Measurements from ENCODE around the gene CAPN3.
"Not testable (repeated sequence)": the region's sequence is repeated elsewhere in the genome, so short reads cannot be mapped to it uniquely, and the experiment has no call there.

CAPN3 gene

DNA sequence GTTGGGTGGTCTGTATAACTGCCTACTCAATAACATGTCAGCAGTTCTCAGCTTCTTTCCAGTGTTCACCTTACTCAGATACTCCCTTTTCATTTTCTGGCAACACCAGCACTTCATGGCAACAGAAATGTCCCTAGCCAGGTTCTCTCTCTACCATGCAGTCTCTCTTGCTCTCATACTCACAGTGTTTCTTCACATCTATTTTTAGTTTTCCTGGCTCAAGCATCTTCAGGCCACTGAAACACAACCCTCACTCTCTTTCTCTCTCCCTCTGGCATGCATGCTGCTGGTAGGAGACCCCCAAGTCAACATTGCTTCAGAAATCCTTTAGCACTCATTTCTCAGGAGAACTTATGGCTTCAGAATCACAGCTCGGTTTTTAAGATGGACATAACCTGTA, at the start of gene CAPN3:
Gene CAPN3 (plus strand): TSS at position 253 of the 400 bp plus-strand sequence. CDS start 305 bp downstream, outside the sequence.
- no peak for DNase-seq (ENCODE audit: low read depth in 2 of 2)

DNA sequence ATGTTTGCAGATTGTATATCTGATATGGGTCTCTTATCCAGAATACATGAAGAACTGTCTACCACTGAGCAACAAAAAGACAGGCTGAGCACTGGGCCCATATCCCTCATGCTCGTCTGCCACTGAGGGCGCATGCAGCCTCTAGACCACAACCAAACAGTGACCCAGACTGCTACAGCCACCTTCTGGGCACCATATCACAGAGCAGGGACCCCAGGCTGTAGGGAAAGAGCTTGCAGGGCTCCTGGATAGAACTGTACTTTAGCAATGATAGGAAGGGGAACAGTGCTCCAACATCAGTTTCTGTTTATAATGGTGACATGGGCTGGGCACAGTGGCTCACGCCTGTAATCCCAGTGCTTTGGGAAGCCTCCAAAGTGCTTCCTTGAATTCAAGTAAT, 45.8 kb upstream of the CAPN3 start:
- DNase-seq (ENCODE audit: low read depth in 2 of 2), result no peak

DNA sequence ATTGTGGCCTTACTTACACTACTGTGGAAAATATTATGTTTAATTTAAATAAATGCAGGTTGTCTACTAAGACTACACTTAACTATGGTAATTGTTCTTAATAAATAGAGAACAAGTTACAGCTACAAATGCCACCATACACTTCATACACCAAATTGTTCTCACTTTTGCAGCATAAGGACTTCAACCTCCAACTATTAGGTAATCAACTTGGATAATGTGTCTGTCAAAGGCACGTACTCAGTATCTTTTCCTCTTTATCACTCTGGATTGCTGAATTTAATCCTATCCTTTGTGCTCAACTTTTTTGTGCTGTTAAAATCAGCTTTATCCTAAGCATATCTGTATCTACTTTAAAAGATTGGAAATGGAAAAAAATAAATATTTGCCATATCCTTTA, 44.5 kb upstream of the CAPN3 start:
- no peak for DNase-seq (ENCODE audit: low read depth in 2 of 2)

DNA sequence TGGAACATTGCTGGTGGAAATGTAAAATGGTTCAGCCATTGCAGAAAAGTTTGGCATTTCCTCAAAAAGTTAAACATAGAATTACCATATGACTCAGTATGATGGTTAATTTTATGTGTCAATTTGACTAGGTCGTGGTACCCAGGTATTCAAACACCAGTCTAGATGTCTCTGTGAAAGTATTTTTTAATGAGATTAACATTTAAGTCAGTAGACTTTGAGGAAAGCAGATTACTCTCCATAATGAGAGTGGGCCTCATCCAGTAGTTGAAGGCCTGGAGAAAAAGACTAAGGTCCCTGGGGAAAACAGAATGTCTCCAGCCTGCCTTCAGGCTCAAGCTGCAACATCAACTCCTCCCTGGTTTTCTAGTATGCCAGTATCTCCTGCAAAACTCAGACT, 43.8 kb upstream of the CAPN3 start:
- no peak for DNase-seq (ENCODE audit: low read depth in 2 of 2)

DNA sequence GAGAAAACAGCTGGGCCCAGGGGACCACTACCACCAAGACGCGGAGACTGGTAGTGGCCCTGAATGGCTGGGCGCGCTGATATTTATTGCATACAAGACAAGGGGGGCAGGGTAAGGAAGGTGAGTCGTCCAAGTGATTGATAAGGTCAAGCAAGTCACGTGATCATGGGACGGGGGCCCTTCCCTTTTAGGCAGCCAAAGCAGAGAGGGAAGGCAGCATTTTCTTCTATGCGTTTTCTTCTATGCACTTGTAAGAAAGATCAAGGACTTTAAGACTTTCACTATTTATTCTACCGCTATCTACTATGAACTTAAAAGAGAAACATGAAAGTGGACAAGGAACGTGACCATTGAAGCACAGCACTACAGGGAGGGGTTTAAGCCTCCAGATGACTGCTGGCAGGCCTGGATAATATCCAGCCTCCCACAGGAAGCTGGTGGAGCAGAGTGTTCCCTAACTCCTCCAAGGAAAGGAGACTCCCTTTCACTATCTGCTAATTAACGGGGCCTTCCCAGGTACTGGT, 43.0 kb upstream of the CAPN3 start:
- DNase-seq (ENCODE audit: low read depth in 2 of 2), result not testable (repeated sequence)

DNA sequence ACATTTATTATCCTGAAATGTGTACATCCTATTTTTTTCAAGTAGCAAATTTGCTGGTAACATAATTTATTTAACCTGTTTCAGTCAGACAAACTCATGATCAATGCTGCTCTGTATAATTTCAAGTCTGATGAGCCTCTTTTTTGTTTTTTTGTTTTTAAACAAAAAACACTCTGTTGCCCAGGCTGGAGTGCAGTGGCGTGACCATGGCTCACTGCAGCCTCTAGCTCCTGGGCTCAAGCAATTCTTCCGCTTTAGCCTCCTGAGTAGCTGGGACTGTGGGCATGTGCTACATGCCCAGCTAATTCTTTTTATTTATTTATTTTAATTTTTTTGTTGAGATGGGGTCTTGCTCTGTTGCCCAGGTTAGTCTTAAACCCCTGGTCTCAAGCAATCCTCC, 40.1 kb upstream of the CAPN3 start:
- no peak for DNase-seq (ENCODE audit: low read depth in 2 of 2)

DNA sequence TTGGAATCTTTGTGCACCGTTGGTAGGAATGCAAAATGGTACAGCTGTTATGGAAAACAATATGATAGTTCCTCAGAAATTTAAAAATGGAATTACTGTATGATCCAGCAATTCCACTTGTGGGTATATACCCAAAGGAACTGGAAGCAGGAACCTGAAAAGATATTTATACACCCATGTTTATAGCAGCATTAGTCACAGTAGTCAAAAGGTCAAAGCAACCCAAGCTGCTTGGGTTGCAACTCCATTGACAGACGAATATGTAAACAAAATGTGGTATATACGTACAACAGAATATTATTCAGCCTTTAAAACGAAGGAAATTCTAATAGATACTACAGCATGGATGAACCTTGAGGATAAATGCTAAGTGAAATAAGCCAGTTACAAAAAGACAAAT, 35.0 kb upstream of the CAPN3 start:
- DNase-seq (ENCODE audit: low read depth in 2 of 2), result no peak

DNA sequence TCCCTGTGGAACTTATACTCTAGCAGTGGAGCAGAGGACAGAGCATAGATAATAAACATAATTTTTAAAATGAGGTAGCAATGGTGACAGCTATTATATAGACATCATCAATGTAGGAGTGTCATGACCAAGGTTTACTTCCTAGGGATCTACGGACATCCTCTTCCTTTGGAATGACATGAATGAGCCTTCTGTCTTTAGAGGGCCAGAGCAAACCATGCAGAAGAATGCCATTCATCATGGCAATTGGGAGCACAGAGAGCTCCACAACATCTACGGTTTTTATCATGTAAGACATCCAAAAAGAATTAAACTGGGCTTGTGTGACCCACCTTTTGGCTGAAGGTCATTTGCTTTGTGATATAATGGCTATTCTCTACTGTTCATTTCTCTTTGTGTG, 30.1 kb upstream of the CAPN3 start:
- DNase-seq (ENCODE audit: low read depth in 2 of 2), result no peak

DNA sequence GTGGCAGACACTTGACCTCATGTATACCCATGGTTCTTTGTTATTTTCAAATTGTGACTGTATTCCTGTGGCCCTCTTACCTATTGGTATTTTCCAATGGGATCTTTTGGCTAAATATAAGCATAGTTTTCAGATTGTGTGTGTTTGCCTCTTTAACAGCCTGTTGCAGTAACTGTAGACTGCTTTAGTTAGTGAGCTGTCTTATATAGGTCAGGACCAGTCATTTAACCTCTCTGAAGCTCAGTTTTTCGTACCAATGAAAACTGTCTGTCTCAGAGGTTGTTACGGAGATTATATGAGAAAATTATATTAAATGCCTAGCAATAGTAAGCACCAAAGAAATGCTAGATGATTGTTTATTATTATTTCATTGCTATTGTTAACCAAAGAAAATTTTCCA, 29.3 kb upstream of the CAPN3 start:
- DNase-seq (ENCODE audit: low read depth in 2 of 2), result no peak

DNA sequence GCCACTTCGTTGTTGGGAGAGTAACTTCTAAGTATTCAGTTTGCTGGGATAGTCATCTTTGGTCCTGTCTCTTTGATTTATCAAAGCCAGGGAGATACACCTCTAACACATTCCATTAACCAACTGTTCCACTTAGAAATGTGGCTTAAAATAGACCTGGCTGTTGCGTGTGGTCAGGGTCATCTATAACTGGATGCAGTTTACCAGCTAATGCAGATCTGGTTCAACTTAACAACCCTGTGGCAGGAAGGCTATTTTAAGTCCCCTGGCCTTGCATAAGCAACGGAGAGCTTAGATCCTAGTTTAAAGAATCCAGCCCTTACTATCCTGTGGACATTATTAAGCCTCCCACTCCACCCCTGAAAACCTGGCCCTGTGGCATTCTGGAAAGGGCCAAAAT, 28.1 kb upstream of the CAPN3 start:
- no peak for DNase-seq (ENCODE audit: low read depth in 2 of 2)

DNA sequence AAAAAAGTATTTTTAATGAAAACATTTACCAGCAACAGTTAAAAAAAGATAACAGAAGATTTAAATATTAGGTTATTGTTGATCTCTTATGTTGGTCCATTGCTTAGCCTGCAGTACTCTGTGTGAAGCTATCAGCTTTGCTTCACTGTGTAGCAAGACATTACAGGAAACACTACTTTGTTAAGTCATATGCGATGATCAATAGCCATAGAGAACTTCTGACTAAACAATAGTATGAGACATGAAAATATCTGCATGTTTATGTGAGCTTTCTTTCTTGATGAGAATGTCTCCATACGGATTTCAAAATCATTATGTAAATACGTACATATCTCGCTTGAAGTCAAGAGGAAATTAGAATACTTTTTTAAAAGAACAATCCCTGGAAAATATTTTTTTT, 27.0 kb upstream of the CAPN3 start:
- no peak for DNase-seq (ENCODE audit: low read depth in 2 of 2)

DNA sequence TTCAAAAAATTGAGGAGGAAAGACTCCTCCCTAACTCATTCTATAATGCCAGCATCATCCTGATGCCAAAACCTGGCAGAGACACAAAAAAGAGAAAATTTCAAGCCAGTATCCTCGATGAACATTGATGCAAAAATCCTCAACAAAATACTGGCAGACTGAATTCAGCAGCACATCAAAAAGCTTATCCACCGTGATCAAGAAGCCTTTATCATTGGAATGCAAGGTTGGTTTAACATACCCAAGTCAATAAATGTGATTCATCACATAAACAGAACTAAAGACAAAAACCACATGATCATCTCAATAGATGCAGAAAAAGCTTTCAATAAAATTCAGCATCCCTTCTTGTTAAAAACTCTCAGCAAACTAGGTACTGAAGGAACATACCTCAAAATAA, 24.2 kb upstream of the CAPN3 start:
- no peak for DNase-seq (ENCODE audit: low read depth in 2 of 2)

DNA sequence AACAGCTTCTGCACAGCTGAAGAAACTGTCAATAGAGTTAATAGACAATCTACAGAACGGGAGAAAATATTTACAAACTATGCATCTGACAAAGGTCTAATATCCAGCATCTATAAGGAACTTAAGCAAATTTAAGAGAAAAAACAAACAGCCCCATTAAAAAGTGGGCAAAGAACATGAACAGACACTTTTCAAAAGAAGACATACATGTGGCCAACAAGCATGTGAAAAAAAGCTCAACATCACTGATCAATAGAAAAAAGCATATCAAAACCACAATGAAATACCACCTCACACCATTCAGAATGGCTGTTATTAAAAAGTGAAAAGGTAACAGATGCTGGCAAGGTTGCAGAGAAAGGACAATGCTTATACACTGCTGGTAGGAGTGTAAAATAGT, 22.7 kb upstream of the CAPN3 start:
- not testable (repeated sequence) for DNase-seq (ENCODE audit: low read depth in 2 of 2)

DNA sequence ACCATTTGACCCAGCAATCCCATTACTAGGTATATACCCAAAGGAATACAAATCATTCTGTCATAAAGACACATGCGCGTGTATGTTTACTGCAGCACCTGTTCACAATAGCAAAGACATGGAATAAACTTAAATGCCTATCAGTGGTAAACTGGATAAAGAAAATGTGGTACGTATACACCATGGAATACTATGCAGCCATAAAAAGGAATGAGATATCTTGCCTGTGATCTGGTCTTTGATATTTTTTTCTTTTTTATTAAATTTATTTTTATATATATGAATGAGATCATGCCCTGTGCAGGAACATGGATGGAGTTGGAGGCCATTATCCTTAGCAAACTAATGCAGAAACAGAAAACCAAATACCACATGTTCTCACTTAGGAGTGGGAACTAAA, 22.2 kb upstream of the CAPN3 start:
- DNase-seq (ENCODE audit: low read depth in 2 of 2), result not testable (repeated sequence)

DNA sequence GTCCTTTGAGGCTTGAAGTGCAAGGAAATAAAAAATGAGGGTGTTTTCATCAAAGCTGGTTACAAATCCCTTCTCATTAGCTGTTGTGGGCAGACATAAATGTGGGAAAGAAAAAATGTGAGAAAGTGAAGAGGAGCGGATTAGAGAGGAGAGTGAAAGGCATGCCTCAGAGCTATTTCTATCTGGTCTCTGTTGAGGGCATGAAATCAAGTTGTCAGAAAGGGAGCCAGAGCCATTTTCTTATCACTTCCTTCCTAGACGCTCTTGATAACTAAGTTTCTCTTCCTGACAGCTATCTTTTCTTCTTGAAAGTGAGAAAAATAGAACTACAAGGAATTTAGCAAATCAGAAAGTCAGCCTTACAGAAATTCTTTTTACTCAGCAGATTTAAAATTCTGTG, 20.8 kb upstream of the CAPN3 start:
- DNase-seq (ENCODE audit: low read depth in 2 of 2), result no peak

DNA sequence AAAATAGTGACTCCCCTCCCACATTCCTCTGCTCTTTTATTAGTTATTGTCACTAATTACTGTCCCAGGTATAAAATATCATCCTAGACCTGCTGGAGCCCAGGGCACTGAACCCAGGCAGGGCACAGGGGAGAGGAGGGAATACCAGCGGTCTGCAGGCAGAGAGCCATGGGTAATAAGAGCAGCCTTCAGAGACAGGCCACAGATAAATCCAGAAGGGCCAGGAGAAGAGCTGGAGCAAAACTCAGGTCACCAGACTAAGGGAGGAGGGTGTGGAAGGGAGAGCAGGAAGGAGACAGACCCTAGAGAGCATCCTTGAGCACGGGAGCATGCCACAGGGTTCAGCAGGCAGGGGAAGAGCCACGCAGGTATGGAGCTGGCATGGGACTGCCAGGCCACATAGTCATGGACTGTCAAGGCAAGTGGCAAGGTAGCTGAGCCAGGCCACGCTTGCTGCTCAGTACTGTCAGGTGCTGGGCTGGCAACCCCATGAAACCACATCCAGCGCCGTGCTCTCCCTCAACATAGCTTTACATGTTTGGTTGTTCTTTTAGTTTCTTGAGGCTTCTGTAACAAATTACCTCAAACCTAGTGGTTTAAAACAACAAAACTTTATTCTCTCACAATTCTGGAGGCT, 15.6 kb upstream of the CAPN3 start:
- no peak for DNase-seq (ENCODE audit: low read depth in 2 of 2)

DNA sequence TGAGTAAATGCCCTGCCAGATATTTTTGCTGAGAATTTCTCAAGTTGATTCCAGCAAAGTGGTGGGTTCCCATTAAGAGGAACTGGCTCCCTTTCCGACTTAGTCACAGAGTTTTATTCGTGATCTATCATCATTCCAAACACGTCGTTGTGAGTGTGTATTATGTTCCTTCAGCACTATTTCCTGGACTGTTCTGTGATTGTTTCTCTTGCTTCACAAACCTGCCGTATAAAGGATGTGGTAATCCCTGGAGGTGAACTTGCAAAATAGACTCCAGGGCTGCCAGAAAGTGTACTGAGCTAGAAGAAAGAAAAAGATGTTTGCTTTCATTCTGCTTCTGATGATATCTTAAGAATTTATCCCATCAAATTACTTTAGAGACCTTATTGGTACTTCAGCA, 14.5 kb upstream of the CAPN3 start:
- no peak for DNase-seq (ENCODE audit: low read depth in 2 of 2)

DNA sequence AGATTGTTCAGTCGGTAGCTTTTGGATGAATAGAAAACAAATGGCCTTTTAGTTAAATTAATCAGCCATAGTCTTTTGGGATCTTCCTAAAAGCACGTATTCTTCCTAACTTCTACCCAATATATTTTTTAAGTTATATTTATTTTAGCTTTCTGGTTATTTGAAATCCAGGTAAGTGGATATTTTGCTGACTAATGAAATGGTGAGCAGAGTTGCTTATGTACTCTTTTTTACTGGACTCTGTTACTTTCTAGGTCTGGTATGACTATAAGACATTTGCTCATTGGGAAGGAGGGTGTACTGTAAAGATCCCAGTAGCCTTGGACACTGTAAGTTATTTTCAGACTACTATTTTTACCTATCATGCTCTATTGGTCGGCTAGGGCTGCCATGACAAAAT, 13.8 kb upstream of the CAPN3 start:
- no peak for DNase-seq (ENCODE audit: low read depth in 2 of 2)

DNA sequence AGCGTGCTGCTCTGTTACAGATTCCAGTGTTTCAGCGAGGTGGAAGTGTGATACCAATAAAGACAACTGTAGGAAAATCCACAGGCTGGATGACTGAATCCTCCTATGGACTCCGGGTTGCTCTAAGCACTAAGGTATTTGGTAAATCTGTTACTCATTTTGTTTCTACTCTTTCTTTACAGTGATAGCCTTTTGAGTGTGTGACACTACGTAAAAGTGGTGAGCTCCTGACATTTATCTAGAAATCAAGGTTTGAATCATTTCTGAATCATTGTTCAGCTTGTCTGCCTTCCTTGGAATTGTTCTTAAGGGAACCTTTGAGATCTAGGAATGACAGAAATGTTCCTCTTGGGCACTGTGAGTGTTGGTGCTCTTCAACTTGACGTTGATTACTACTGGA, 11.2 kb upstream of the CAPN3 start:
- DNase-seq (ENCODE audit: low read depth in 2 of 2), result no peak

DNA sequence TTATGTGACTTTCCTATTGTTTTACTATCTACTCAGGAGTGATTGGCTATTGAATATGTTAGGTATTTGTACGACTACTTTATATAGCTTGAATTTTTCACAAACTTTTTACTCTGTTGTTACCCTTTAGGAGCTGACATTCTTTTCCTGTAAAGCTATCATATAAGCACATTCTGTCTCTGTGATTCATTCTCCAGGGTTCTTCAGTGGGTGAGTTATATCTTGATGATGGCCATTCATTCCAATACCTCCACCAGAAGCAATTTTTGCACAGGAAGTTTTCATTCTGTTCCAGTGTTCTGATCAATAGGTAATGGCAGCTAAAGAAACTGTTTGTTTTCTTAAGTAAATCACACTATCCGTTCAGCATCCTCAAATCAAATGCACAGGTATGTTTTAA, 10.1 kb upstream of the CAPN3 start:
- DNase-seq (ENCODE audit: low read depth in 2 of 2), result no peak

DNA sequence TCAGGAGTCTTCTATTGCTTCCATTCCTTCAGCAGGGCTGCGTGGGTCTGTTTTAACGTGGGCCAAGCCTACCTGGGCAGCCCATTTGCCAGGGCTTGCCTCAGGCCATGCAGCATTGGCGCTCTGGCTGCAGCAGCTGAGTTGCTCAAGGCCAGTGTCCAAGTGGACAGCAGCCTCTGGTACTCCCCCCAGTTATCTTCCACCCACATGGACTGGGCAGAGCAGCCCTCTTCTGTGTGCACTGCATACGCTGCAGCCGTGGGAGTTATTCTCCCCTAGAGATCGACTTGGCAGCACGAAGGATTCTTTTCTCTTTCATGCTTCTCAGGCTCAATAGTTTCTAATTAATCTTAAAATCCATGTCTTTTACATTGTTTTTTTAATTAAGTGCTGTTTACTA, 6.9 kb upstream of the CAPN3 start:
- DNase-seq (ENCODE audit: low read depth in 2 of 2), result no peak

DNA sequence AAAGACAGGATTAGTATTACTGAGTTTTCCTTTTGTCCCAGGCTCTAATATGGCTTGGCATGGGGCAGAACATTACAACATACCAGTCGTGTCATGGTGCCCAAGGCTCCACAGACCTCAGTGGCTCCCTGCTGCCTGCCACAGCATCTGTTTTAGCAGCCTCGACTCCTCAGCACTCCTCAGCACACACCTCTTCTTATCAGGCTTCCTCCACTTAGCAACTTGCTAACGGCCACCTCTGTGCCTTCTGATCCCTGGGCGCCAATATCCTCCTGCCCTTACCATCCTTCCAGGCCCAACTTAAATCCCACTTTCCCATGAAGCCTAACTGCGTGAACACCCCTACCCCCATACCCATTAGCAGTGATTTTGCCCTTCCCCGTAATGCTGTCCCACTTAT, 6.2 kb upstream of the CAPN3 start:
- no peak for DNase-seq (ENCODE audit: low read depth in 2 of 2)

DNA sequence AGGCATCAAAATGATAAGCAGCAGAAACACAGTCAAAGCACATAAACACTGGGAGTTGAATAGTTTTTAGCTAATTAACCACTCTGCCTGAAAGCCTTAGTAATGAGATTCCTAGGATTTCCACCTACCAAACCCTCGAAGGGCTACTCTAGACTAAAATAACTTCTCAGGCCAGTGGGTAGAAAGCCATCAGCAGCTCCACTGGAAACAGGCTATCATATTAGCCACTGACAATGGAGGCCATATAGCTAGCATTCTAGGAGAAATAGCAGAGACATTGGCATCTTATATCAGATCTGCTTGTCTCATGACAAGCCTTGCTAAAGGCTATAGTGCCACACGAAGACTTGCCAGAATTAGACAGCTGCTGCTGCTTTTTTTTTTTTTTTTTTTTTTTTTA, 4.5 kb upstream of the CAPN3 start:
- no peak for DNase-seq (ENCODE audit: low read depth in 2 of 2)

DNA sequence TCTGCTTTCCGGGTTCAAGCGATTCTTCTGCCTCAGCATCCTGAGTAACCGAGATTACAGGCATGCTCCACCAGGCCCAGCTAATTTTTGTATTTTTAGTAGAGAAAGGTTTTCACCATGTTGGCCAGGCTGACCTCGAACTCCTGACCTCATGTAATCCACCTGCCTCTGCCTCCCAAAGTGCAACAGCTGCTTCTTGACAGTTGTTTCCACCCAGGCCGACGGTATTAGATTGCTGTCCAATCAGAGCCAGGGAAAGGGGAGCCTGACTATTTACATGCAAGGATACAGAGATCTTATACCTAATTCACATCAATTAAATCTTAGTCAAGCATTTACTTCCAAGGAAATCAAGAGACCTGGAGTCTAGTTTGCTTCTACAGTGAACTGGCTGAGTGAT, 4.0 kb upstream of the CAPN3 start:
- no peak for DNase-seq (ENCODE audit: low read depth in 2 of 2)
